IMR-90 (cell line): ENCODE results near the gene NEK4. TPM values are rescaled to one million over a fixed set of nuclear protein-coding genes. Genes with fewer than 3 reads are reported as not detected.

ENCODE experiments used
- ATAC-seq: fragments of 200-7000 bp; cut with Tn5 transposase; 2 replicates; pipeline ENCODE4 v1.9.1; 2020; ENCODE audit warnings: low read depth, mild to moderate bottlenecking, moderate library complexity
- BruUV-seq: library from RNA; stranded (reverse); fragments of 400-500 nt; replicated peaks from 2 replicates; lab custom pipeline; 2021; lab: Mats Ljungman, UMichigan
- CTCF ChIA-PET: fragments of 300-600 bp; formaldehyde crosslinking; extraction: SDS; loops from one replicate; lab custom pipeline; 2021; ENCODE audit warnings: antibody characterized with exemption; lab: Yijun Ruan, JAX
- POLR2A ChIA-PET: fragments of 300-600 bp; sonication (Branson Sonifier 250); formaldehyde crosslinking; loops from one replicate; lab custom pipeline; 2022; ENCODE audit warnings: antibody characterized with exemption; ENCODE audit not compliant: unreplicated experiment; lab: Charles Lee
- DNase-seq: peaks from one replicate; pipeline ENCODE4 v3.0.0; 2013
- H2AFZ ChIP-seq: replicated peaks from 2 replicates; pipeline ENCODE3; 2013; ENCODE audit warnings: low read length, mild to moderate bottlenecking; ENCODE audit not compliant: poor library complexity
- H2AK5ac ChIP-seq: 2 replicates; pipeline ENCODE4 v1.6.1; 2013; ENCODE audit warnings: low read depth, low read length, inconsistent platforms
- H2AK9ac ChIP-seq: replicated peaks from 2 replicates; pipeline ENCODE3; 2013; ENCODE audit warnings: mild to moderate bottlenecking, low read depth, low read length, moderate library complexity; ENCODE audit not compliant: poor library complexity
- H2BK120ac ChIP-seq: 2 replicates; pipeline ENCODE4 v1.6.1; 2013; ENCODE audit warnings: low read depth, low read length, inconsistent platforms
- H2BK15ac ChIP-seq: 3 replicates; pipeline ENCODE4 v1.6.1; 2013; ENCODE audit warnings: low read depth, low read length, inconsistent platforms
- H2BK20ac ChIP-seq: 2 replicates; pipeline ENCODE4 v1.6.1; 2013; ENCODE audit warnings: low read depth, mild to moderate bottlenecking, inconsistent platforms, low read length, moderate library complexity
- H2BK5ac ChIP-seq: 2 replicates; pipeline ENCODE4 v1.6.1; 2013; ENCODE audit warnings: mild to moderate bottlenecking, low read depth, low read length, inconsistent platforms; ENCODE audit not compliant: poor library complexity, severe bottlenecking
- H3K14ac ChIP-seq: replicated peaks from 2 replicates; pipeline ENCODE4 v1.6.1; 2013; ENCODE audit warnings: low read depth, low read length, inconsistent platforms
- H3K18ac ChIP-seq: 2 replicates; pipeline ENCODE4 v1.6.1; 2013; ENCODE audit warnings: low read depth, low read length, control low read depth
- H3K23ac ChIP-seq: 2 replicates; pipeline ENCODE4 v1.6.1; 2013; ENCODE audit warnings: low read depth, low read length, inconsistent platforms
- H3K27ac ChIP-seq: 2 replicates; pipeline ENCODE4 v1.5.1; 2013; ENCODE audit warnings: mild to moderate bottlenecking, control low read depth, low read length; ENCODE audit not compliant: insufficient read depth
- H3K27me3 ChIP-seq: 2 replicates; pipeline ENCODE4 v1.6.1; 2013; ENCODE audit warnings: low read length; ENCODE audit not compliant: control insufficient read depth, insufficient read depth
- H3K36me3 ChIP-seq: 2 replicates; pipeline ENCODE4 v1.6.1; 2013; ENCODE audit warnings: low read length, mixed read lengths; ENCODE audit not compliant: control insufficient read depth, insufficient read depth
- H3K4ac ChIP-seq: 2 replicates; pipeline ENCODE4 v1.6.1; 2013; ENCODE audit warnings: low read depth, low read length, inconsistent platforms
- H3K4me1 ChIP-seq: 2 replicates; pipeline ENCODE4 v1.6.1; 2013; ENCODE audit warnings: low read length, mixed read lengths; ENCODE audit not compliant: control insufficient read depth, insufficient read depth
- H3K4me2 ChIP-seq: 2 replicates; pipeline ENCODE4 v1.6.1; 2013; ENCODE audit warnings: low read depth, mild to moderate bottlenecking, control low read depth, low read length, moderate library complexity
- H3K4me3 ChIP-seq: 2 replicates; pipeline ENCODE4 v1.5.1; 2013; ENCODE audit warnings: low read depth, mild to moderate bottlenecking, control low read depth, low read length, moderate library complexity; ENCODE audit not compliant: insufficient read depth
- H3K56ac ChIP-seq: 2 replicates; pipeline ENCODE4 v1.6.1; 2013; ENCODE audit warnings: low read length, inconsistent platforms; ENCODE audit not compliant: insufficient read depth; ENCODE audit errors: extremely low read depth
- H3K79me1 ChIP-seq, 2 experiments: 2 replicates each; pipeline ENCODE4 v1.6.1; 2013; ENCODE audit warnings: low read length in 2 of 2, inconsistent platforms in 1 of 2, low read depth in 1 of 2
- H3K9ac ChIP-seq: 2 replicates; pipeline ENCODE4 v1.6.1; 2013; ENCODE audit warnings: low read depth, low read length, control low read depth
- H3K9me1 ChIP-seq: 2 replicates; pipeline ENCODE4 v1.6.1; 2013; ENCODE audit warnings: low read length, inconsistent platforms; ENCODE audit not compliant: insufficient read depth
- H3K9me3 ChIP-seq: 2 replicates; pipeline ENCODE4 v1.6.1; 2013; ENCODE audit warnings: low read length; ENCODE audit not compliant: control insufficient read depth, insufficient read depth
- H4K20me1 ChIP-seq: 2 replicates; pipeline ENCODE4 v1.6.1; 2013; ENCODE audit warnings: low read length, inconsistent platforms; ENCODE audit not compliant: insufficient read depth
- H4K5ac ChIP-seq: 2 replicates; pipeline ENCODE4 v1.6.1; 2013; ENCODE audit warnings: mild to moderate bottlenecking, low read depth, low read length, control low read depth
- H4K8ac ChIP-seq, 2 experiments: 2 replicates each; pipeline ENCODE4 v1.6.1; 2013; ENCODE audit warnings: low read depth in 2 of 2, low read length in 2 of 2, control low read depth in 1 of 2, inconsistent platforms in 1 of 2
- H4K91ac ChIP-seq: 2 replicates; pipeline ENCODE4 v1.6.1; 2013; ENCODE audit warnings: low read depth, low read length, inconsistent platforms; ENCODE audit not compliant: insufficient read depth
- BHLHE40 ChIP-seq: fragments of 150-350 bp; IDR thresholded peaks from 2 replicates; pipeline ENCODE4 v1.6.1; 2016; ENCODE audit warnings: mild to moderate bottlenecking, low read depth, low read length
- CEBPB ChIP-seq: IDR thresholded peaks from 2 replicates; pipeline ENCODE4 v1.6.1; 2012; ENCODE audit warnings: low read depth, low read length, improper control_type of control experiment
- CHD1 ChIP-seq: IDR thresholded peaks from 2 replicates; pipeline ENCODE4 v1.6.1; 2012; ENCODE audit warnings: low read depth, low read length, improper control_type of control experiment
- CTCF ChIP-seq: conservative IDR thresholded peaks from 2 replicates; pipeline ENCODE4 v1.5.1; 2012; ENCODE audit warnings: mild to moderate bottlenecking, low read depth, low read length, improper control_type of control experiment
- ELK1 ChIP-seq: fragments of 150-350 bp; IDR thresholded peaks from 2 replicates; pipeline ENCODE4 v1.6.1; 2016; ENCODE audit warnings: low read depth, mild to moderate bottlenecking, low read length, moderate library complexity, borderline replicate concordance
- FOS ChIP-seq: fragments of 150-350 bp; IDR thresholded peaks from 2 replicates; pipeline ENCODE4 v1.6.1; 2016; ENCODE audit warnings: low read depth, low read length
- MAFK ChIP-seq: IDR thresholded peaks from 2 replicates; pipeline ENCODE4 v1.6.1; 2012; ENCODE audit warnings: low read depth, low read length, improper control_type of control experiment
- MAZ ChIP-seq: IDR thresholded peaks from 2 replicates; pipeline ENCODE4 v1.6.1; 2012; ENCODE audit warnings: low read depth, mild to moderate bottlenecking, low read length, improper control_type of control experiment, moderate library complexity, borderline replicate concordance
- MXI1 ChIP-seq: IDR thresholded peaks from 2 replicates; pipeline ENCODE4 v1.6.1; 2012; ENCODE audit warnings: low read depth, mild to moderate bottlenecking, low read length, moderate library complexity, borderline replicate concordance
- NFE2L2 ChIP-seq: fragments of 150-350 bp; IDR thresholded peaks from 2 replicates; pipeline ENCODE4 v1.6.1; 2016; ENCODE audit warnings: low read depth, mild to moderate bottlenecking, low read length
- POLR2A ChIP-seq: IDR thresholded peaks from 2 replicates; pipeline ENCODE4 v1.6.1; 2012; ENCODE audit warnings: mild to moderate bottlenecking, low read depth, low read length
- RAD21 ChIP-seq: IDR thresholded peaks from 2 replicates; pipeline ENCODE4 v1.6.1; 2012; ENCODE audit warnings: low read length, improper control_type of control experiment
- RCOR1 ChIP-seq: IDR thresholded peaks from 2 replicates; pipeline ENCODE4 v1.6.1; 2012; ENCODE audit warnings: mild to moderate bottlenecking, low read length, improper control_type of control experiment; ENCODE audit not compliant: insufficient replicate concordance
- RFX5 ChIP-seq: IDR thresholded peaks from 2 replicates; pipeline ENCODE4 v1.8.0; 2012; ENCODE audit warnings: low read depth, mild to moderate bottlenecking, low read length, moderate library complexity
- SMC3 ChIP-seq: fragments of 150-350 bp; IDR thresholded peaks from 2 replicates; pipeline ENCODE4 v1.6.1; 2016; ENCODE audit warnings: low read depth, mild to moderate bottlenecking, antibody characterized with exemption, low read length, moderate library complexity
- USF2 ChIP-seq: fragments of 150-350 bp; IDR thresholded peaks from 2 replicates; pipeline ENCODE4 v1.6.1; 2017; ENCODE audit warnings: mild to moderate bottlenecking, antibody characterized with exemption, low read length, low read depth
- WGBS, 2 experiments: methylation state at CpG; one replicate each; pipeline versions ENCODE4 v1.1.5 to v1.1.7; 2013; ENCODE audit warnings: missing lambda C conversion rate in 2 of 2; ENCODE audit not compliant: insufficient read length in 1 of 2; ENCODE audit errors: extremely low coverage in 2 of 2; 5-methylcytosine and 5-hydroxymethylcytosine counted together
- dilution Hi-C: fragments of 300-500 bp; cut with HindIII; formaldehyde crosslinking; loops from one replicate; pipeline ENCODE4 v1.14.3; 2018; ENCODE audit warnings: low sequenced_read_pairs; ENCODE audit not compliant: unreplicated experiment
- in situ Hi-C: fragments of 300-500 bp; cut with MboI; formaldehyde crosslinking; loops from 3 replicates; pipeline ENCODE4 v1.14.3; 2019; ENCODE audit warnings: low sequenced_read_pairs, inconsistent platforms, mixed read lengths
- intact Hi-C: fragments of 100-400 bp; cut with micrococcal nuclease; formaldehyde crosslinking; loops from 2 replicates; pipeline ENCODE4 v1.10.0; 2022
- polyA plus RNA-seq, 3 experiments: library from polyadenylated mRNA; depleted of rRNA; stranded (reverse); fragments of >200 nt; gene quantifications; 2 replicates each; pipeline ENCODE4 v1.2.3, GENCODE V29; 2012; ENCODE audit warnings: low replicate concordance in 1 of 3
- total RNA-seq: library from RNA; depleted of rRNA; stranded (reverse); fragments of >200 nt; gene quantifications from 2 replicates; pipeline ENCODE4 v1.2.3, GENCODE V29; 2012

The NEK4 gene
- total and polyA plus RNA-seq, 2 of the 4 experiments (the other 2 are of a cell fraction), result 10.3 to 24.7 TPM

- H3K4me3 ChIP-seq, result no peak overlapping the region
- H3K4ac ChIP-seq, result peak overlapping the region; percentile 11; the same call in 1 of the 2 replicates
- no peak overlapping the region for H4K5ac ChIP-seq
- H2AFZ ChIP-seq, result peak overlapping the region; percentile 66
- H4K8ac ChIP-seq, result 0 out of 4 replicates have a peak overlapping the region, but pooled peaks of 1 of the 2 experiments have one; percentile 0
- no peak overlapping the region for H2BK15ac ChIP-seq
- ATAC-seq, result peak; percentile 62
- no TSS peak for BruUV-seq
- no peak overlapping the region for H3K23ac ChIP-seq
- H4K91ac ChIP-seq, result peak overlapping the region; percentile 56
- ChIA-PET CTCF (no interaction called here), POLR2A (no interaction called here)
- no peak overlapping the region for H3K27ac ChIP-seq
- H3K4me2 ChIP-seq, result no peak overlapping the region
- H3K79me1 ChIP-seq, result no peaks in the 10 kb centered on the region
- no peak overlapping the region for H2AK5ac ChIP-seq
- H2BK20ac ChIP-seq, result no peak overlapping the region
- H3K56ac ChIP-seq, result no peak overlapping the region
- no peak overlapping the region for H3K9ac ChIP-seq
- H3K36me3 ChIP-seq, result no peaks in the 10 kb centered on the region
- dilution Hi-C loops, result no loop called here
- H3K14ac ChIP-seq, result peak overlapping the region; percentile 57; the same call in 1 of the 2 replicates
- H3K9me3 ChIP-seq, result no peaks in the 10 kb centered on the region
- TF ChIP-seq RFX5, result no peak
- TF ChIP-seq MAFK, result no peak
- TF ChIP-seq MXI1, result no peak
- TF ChIP-seq RAD21, result no peak
- TF ChIP-seq NFE2L2, result no peak
- no peak for TF ChIP-seq CEBPB
- no peak for TF ChIP-seq ELK1
- TF ChIP-seq BHLHE40, result no peak
- TF ChIP-seq RCOR1, result no peak
- TF ChIP-seq SMC3, result no peak
- no peak for TF ChIP-seq CTCF
- no peak for TF ChIP-seq USF2
- TF ChIP-seq POLR2A, result no peak
- no peak for TF ChIP-seq FOS
- no peak for TF ChIP-seq CHD1
- TF ChIP-seq MAZ, result no peak
- in situ Hi-C loops, result no loop called here
- H3K9me1 ChIP-seq, result no peaks in the 10 kb centered on the region
- no peak for DNase-seq
- peak overlapping the region; percentile 16 for H2BK120ac ChIP-seq
- 40% methylated on average over 1 of the region's 5 CpGs; no CpG with 5 or more reads in 1 of the 2 experiments for WGBS, 2 experiments
- intact Hi-C loops, result no loop called here
- no peak overlapping the region; the same call in 1 of the 2 replicates for H3K18ac ChIP-seq
- H4K20me1 ChIP-seq, result no peaks in the 10 kb centered on the region
- no peak overlapping the region for H2BK5ac ChIP-seq
- peaks cover 5% of the 10 kb centered on the region; the same call in 1 of the 2 replicates for H3K4me1 ChIP-seq
- no peaks in the 10 kb centered on the region for H3K27me3 ChIP-seq
- no peak overlapping the region for H2AK9ac ChIP-seq
These were observed 31.1 kb upstream of the NEK4 start for GRCh38 chr3:52801839-52802238.
